Keratinocyte (primary cell): ENCODE data around the gene MYRIP. TPM values are rescaled to one million over a fixed set of nuclear protein-coding genes. Genes with fewer than 3 reads are reported as not detected.

Source experiments
- DNase-seq: peaks from one replicate; pipeline ENCODE4 v3.0.0-alpha.2; 2011; ENCODE audit warnings: low read depth, missing footprints, low spot score
- FAIRE-seq: peaks from 2 replicates; lab custom pipeline; 2011; peaks lifted over from hg19 to GRCh38; lab: Jason Lieb, UNC
- H2AFZ ChIP-seq: 2 replicates; pipeline ENCODE4 v1.6.0; 2012; ENCODE audit warnings: low read length, control low read depth, inconsistent platforms; ENCODE audit not compliant: control insufficient read depth
- H3K27ac ChIP-seq: 2 replicates; pipeline ENCODE4 v1.5.1; 2011; ENCODE audit warnings: low read length; ENCODE audit not compliant: control insufficient read depth, insufficient read depth
- H3K27me3 ChIP-seq: 3 replicates; pipeline ENCODE4 v1.6.0; 2011; ENCODE audit warnings: low read length; ENCODE audit not compliant: control insufficient read depth, insufficient read depth; ENCODE audit errors: extremely low read depth
- H3K36me3 ChIP-seq, 2 experiments: 2 replicates in 1 of 2; 3 replicates in 1 of 2; pipeline ENCODE4 v1.5.1; 2011; ENCODE audit warnings: low read length in 2 of 2, mild to moderate bottlenecking in 1 of 2; ENCODE audit not compliant: control insufficient read depth in 2 of 2, insufficient read depth in 2 of 2; ENCODE audit errors: extremely low read depth in 1 of 2
- H3K4me1 ChIP-seq: 3 replicates; pipeline ENCODE4 v1.5.1; 2011; ENCODE audit warnings: low read length; ENCODE audit not compliant: control insufficient read depth, insufficient read depth; ENCODE audit errors: extremely low read depth
- H3K4me2 ChIP-seq: 3 replicates; pipeline ENCODE4 v1.6.0; 2011; ENCODE audit warnings: low read depth, low read length; ENCODE audit not compliant: control insufficient read depth, insufficient read depth; ENCODE audit errors: extremely low read depth
- H3K4me3 ChIP-seq, 3 experiments: fragments of 200-600 bp in 1 of 3; sonication (generic) in 1 of 3; 2 replicates in 2 of 3; 3 replicates in 1 of 3; pipeline ENCODE4 v1.5.1; 2011 to 2016; ENCODE audit warnings: low read length in 3 of 3, mild to moderate bottlenecking in 3 of 3, control low read depth in 2 of 3, inconsistent platforms in 1 of 3, low read depth in 1 of 3, mixed read lengths in 1 of 3, mixed run types in 1 of 3, moderate library complexity in 1 of 3; ENCODE audit not compliant: control insufficient read depth in 2 of 3, insufficient read depth in 2 of 3; ENCODE audit errors: extremely low read depth in 1 of 3
- H3K79me2 ChIP-seq: 2 replicates; pipeline ENCODE4 v1.6.0; 2012; ENCODE audit warnings: low read length; ENCODE audit not compliant: control insufficient read depth, insufficient read depth
- H3K9ac ChIP-seq: 3 replicates; pipeline ENCODE4 v1.6.0; 2011; ENCODE audit warnings: low read length; ENCODE audit not compliant: control insufficient read depth, insufficient read depth; ENCODE audit errors: extremely low read depth
- H3K9me1 ChIP-seq: 3 replicates; pipeline ENCODE4 v1.6.0; 2011; ENCODE audit warnings: low read length; ENCODE audit not compliant: control insufficient read depth, insufficient read depth; ENCODE audit errors: extremely low read depth
- H3K9me3 ChIP-seq: 2 replicates; pipeline ENCODE4 v1.5.1; 2012; ENCODE audit warnings: low read depth, low read length; ENCODE audit not compliant: control insufficient read depth
- H4K20me1 ChIP-seq: 3 replicates; pipeline ENCODE4 v1.6.0; 2011; ENCODE audit warnings: low read length; ENCODE audit not compliant: control insufficient read depth, insufficient read depth; ENCODE audit errors: extremely low read depth
- CTCF ChIP-seq, 3 experiments: IDR thresholded peaks in 1 of 3; conservative IDR thresholded peaks in 1 of 3; optimal IDR thresholded peaks in 1 of 3; 2 replicates in 2 of 3; 3 replicates in 1 of 3; pipeline versions ENCODE3 to v1.5.1; 2011; ENCODE audit warnings: low read length in 3 of 3, mild to moderate bottlenecking in 3 of 3, moderate library complexity in 2 of 3, control low read depth in 1 of 3, inconsistent platforms in 1 of 3; ENCODE audit not compliant: insufficient read depth in 2 of 3; ENCODE audit errors: extremely low read depth in 1 of 3
- EZH2 ChIP-seq: IDR thresholded peaks from one replicate; pipeline ENCODE4 v1.6.1; 2012; ENCODE audit warnings: inconsistent platforms, mild to moderate bottlenecking, low read length, moderate library complexity
- dilution Hi-C: fragments of 300-500 bp; cut with MboI; formaldehyde crosslinking; loops from one replicate; pipeline ENCODE4 v1.7.0; 2020; ENCODE audit warnings: low sequenced_read_pairs; ENCODE audit not compliant: extremely low pct_ligation_motif_present
- polyA plus RNA-seq, 5 experiments: library from polyadenylated mRNA; depleted of rRNA in 3 of 5; stranded (reverse) in 3 of 5; stranded (forward) in 1 of 5; unstranded in 1 of 5; fragments of >200 nt; gene quantifications; 1 replicate in 1 of 5; 2 replicates in 3 of 5; 3 replicates in 1 of 5; pipeline versions ENCODE4 v1.2.1 to v1.2.3, GENCODE V29; 2011 to 2012; ENCODE audit warnings: missing spikeins in 2 of 5, low read depth in 1 of 5, low replicate concordance in 1 of 5

The MYRIP gene
- polyA plus RNA-seq, 1 donor (not counting 4 experiments of a cell fraction or from before 2014, with no cell fraction given): 0.01 TPM

GRCh38 chr3:39962581-39962980, 153.2 kb downstream of the MYRIP start:
- dilution Hi-C loops: no loop called here
- H3K79me2 ChIP-seq: no peaks in the 10 kb centered on the region
- no peak overlapping the region for H2AFZ ChIP-seq
- no peak overlapping the region for H3K4me2 ChIP-seq
- H4K20me1 ChIP-seq: no peaks in the 10 kb centered on the region
- no peaks in the 10 kb centered on the region for H3K9me1 ChIP-seq
- FAIRE-seq (no peak), DNase-seq (no peak)
- no peak overlapping the region for H3K9ac ChIP-seq
- no peaks in the 10 kb centered on the region for H3K36me3 ChIP-seq
- no peaks in the 10 kb centered on the region for H3K9me3 ChIP-seq
- no peaks in the 10 kb centered on the region for H3K4me1 ChIP-seq
- H3K4me3 ChIP-seq: no peak overlapping the region
- no peak for TF ChIP-seq EZH2
- no peak for TF ChIP-seq CTCF (optimal IDR thresholded peaks at IDR 0.05 in 1 of 3, IDR thresholded peaks at IDR 0.05 in 1 of 3, conservative IDR thresholded peaks at IDR 0.05 in 1 of 3; ENCODE audit: extremely low read depth in 1 of 3, insufficient read depth in 2 of 3, low read length in 3 of 3)
- H3K27me3 ChIP-seq: no peaks in the 10 kb centered on the region
- H3K27ac ChIP-seq: no peak overlapping the region

GRCh38 chr3:39965461-39965860, 156.1 kb downstream of the MYRIP start:
- H3K27ac ChIP-seq: no peak overlapping the region
- no peak overlapping the region for H3K4me3 ChIP-seq
- no peaks in the 10 kb centered on the region for H3K9me3 ChIP-seq
- no peak overlapping the region for H3K4me2 ChIP-seq
- dilution Hi-C loops: no loop called here
- TF ChIP-seq EZH2: no peak
- TF ChIP-seq CTCF (optimal IDR thresholded peaks at IDR 0.05 in 1 of 3, IDR thresholded peaks at IDR 0.05 in 1 of 3, conservative IDR thresholded peaks at IDR 0.05 in 1 of 3; ENCODE audit: extremely low read depth in 1 of 3, insufficient read depth in 2 of 3, low read length in 3 of 3): no peak
- no peaks in the 10 kb centered on the region for H4K20me1 ChIP-seq
- no peaks in the 10 kb centered on the region for H3K36me3 ChIP-seq
- H2AFZ ChIP-seq: no peak overlapping the region
- DNase-seq (no peak), FAIRE-seq (no peak)
- H3K79me2 ChIP-seq: no peaks in the 10 kb centered on the region
- H3K4me1 ChIP-seq: no peaks in the 10 kb centered on the region
- H3K9ac ChIP-seq: no peak overlapping the region
- H3K27me3 ChIP-seq: no peaks in the 10 kb centered on the region
- no peaks in the 10 kb centered on the region for H3K9me1 ChIP-seq
